ENCODE data around the gene SPOCK1. TPM values are rescaled to one million over a fixed set of nuclear protein-coding genes. Genes with fewer than 3 reads are reported as not detected.

Gene SPOCK1
- total and polyA plus RNA-seq, 10 donors: 0.50 to 17.0 (median 6.6) TPM

- H3K27ac ChIP-seq: no peak overlapping the region
- no peaks in the 10 kb centered on the region for H3K27me3 ChIP-seq (replicated peaks in 1 of 7)
- TF ChIP-seq CTCF (IDR thresholded peaks at IDR 0.05 in 8 of 11, conservative IDR thresholded peaks at IDR 0.05 in 3 of 11): no peak
- TF ChIP-seq POLR2AphosphoS5 (IDR thresholded peaks at IDR 0.05): no peak
- no peak for TF ChIP-seq POLR2A (IDR thresholded peaks at IDR 0.05)
- no peaks in the 10 kb centered on the region for H3K9me3 ChIP-seq
- no peaks in the 10 kb centered on the region for H3K4me1 ChIP-seq
- H3K4me3 ChIP-seq: no peak overlapping the region
- no peak for DNase-seq
- WGBS, 5 donors: 69 to 87% (median 79%) methylated on average over 1 of the region's 1 CpG
- H3K36me3 ChIP-seq: no peaks in the 10 kb centered on the region
- intact Hi-C loops (cut with DNase I; ENCODE audit: low total_unique reads): no loop called here
These were observed 225.6 kb downstream of the SPOCK1 start for GRCh38 chr5:137273511-137273910.

GRCh38 chr5:137272831-137273230, 226.3 kb downstream of the SPOCK1 start:
- TF ChIP-seq POLR2A (IDR thresholded peaks at IDR 0.05) (no peak), CTCF (IDR thresholded peaks at IDR 0.05 in 8 of 11, conservative IDR thresholded peaks at IDR 0.05 in 3 of 11) (no peak), POLR2AphosphoS5 (IDR thresholded peaks at IDR 0.05) (no peak)
- intact Hi-C loops (cut with DNase I; ENCODE audit: low total_unique reads): no loop called here

GRCh38 chr5:137269946-137270345, 229.2 kb downstream of the SPOCK1 start:
- DNase-seq: no peak
- Histone ChIP-seq H3K4me1 (no peaks in the 10 kb centered on the region), H3K27ac (no peak overlapping the region), H3K4me3 (no peak overlapping the region), H3K27me3 (replicated peaks in 1 of 7) (peaks cover 0 to 5% (median 0%) of the 10 kb centered on the region in 7 donors), H3K9me3 (no peaks in the 10 kb centered on the region), H3K36me3 (no peaks in the 10 kb centered on the region)
- 72 to 86% (median 83%) methylated on average over 2 of the region's 2 CpGs for WGBS, 5 donors
- intact Hi-C loops (cut with DNase I; ENCODE audit: low total_unique reads): no loop called here
- TF ChIP-seq CTCF (IDR thresholded peaks at IDR 0.05 in 8 of 11, conservative IDR thresholded peaks at IDR 0.05 in 3 of 11) (no peak), POLR2A (IDR thresholded peaks at IDR 0.05) (no peak), POLR2AphosphoS5 (IDR thresholded peaks at IDR 0.05) (no peak)

More at GRCh38 chr5:137272831-137273230, 226.3 kb downstream of the SPOCK1 start:
- no peaks in the 10 kb centered on the region for H3K4me1 ChIP-seq
- no peaks in the 10 kb centered on the region for H3K27me3 ChIP-seq (replicated peaks in 1 of 7)
- no peak overlapping the region for H3K27ac ChIP-seq
- no peaks in the 10 kb centered on the region for H3K9me3 ChIP-seq
- no peak overlapping the region for H3K4me3 ChIP-seq
- DNase-seq: no peak
- no peaks in the 10 kb centered on the region for H3K36me3 ChIP-seq

GRCh38 chr5:137269274-137269673, 229.9 kb downstream of the SPOCK1 start:
- DNase-seq: no peak
- intact Hi-C loops (cut with DNase I; ENCODE audit: low total_unique reads): no loop called here
- TF ChIP-seq POLR2AphosphoS5 (IDR thresholded peaks at IDR 0.05) (no peak), POLR2A (IDR thresholded peaks at IDR 0.05) (no peak), CTCF (IDR thresholded peaks at IDR 0.05 in 8 of 11, conservative IDR thresholded peaks at IDR 0.05 in 3 of 11) (no peak)
- no peak overlapping the region for H3K4me3 ChIP-seq
- H3K27ac ChIP-seq: no peak overlapping the region
- no peaks in the 10 kb centered on the region for H3K9me3 ChIP-seq
- H3K4me1 ChIP-seq: no peaks in the 10 kb centered on the region
- no peaks in the 10 kb centered on the region for H3K36me3 ChIP-seq
- H3K27me3 ChIP-seq (replicated peaks in 1 of 7): peaks cover 0 to 5% (median 0%) of the 10 kb centered on the region in 7 donors
- 25 to 41% (median 29%) methylated on average over 2 of the region's 2 CpGs for WGBS, 5 donors
